SK-N-SH treated with all-trans-retinoic acid at 6 μM for 48 hours (cell line): Measurements from ENCODE around the gene PRMT9.

ENCODE experiments used
- CSRNP3 ChIP-seq: fragments of 250-450 bp; sonication (Bioruptor Pico); IDR thresholded peaks from 2 replicates; pipeline ENCODE4 v1.5.1; 2021; ENCODE audit warnings: mild to moderate bottlenecking, moderate library complexity
- TOX ChIP-seq: fragments of 250-450 bp; sonication (Bioruptor Pico); IDR thresholded peaks from 2 replicates; pipeline ENCODE4 v1.8.0; 2021; ENCODE audit warnings: mild to moderate bottlenecking, moderate library complexity, borderline replicate concordance
- ZNF565 ChIP-seq: fragments of 450-650 bp; formaldehyde crosslinking; conservative IDR thresholded peaks from 2 replicates; pipeline ENCODE4 v1.5.0; 2020; ENCODE audit warnings: low read depth, mild to moderate bottlenecking, moderate library complexity
- ZNF8 ChIP-seq: fragments of 450-650 bp; formaldehyde crosslinking; IDR thresholded peaks from 2 replicates; pipeline ENCODE4 v1.5.0; 2020; ENCODE audit warnings: mild to moderate bottlenecking, moderate library complexity

DNA sequence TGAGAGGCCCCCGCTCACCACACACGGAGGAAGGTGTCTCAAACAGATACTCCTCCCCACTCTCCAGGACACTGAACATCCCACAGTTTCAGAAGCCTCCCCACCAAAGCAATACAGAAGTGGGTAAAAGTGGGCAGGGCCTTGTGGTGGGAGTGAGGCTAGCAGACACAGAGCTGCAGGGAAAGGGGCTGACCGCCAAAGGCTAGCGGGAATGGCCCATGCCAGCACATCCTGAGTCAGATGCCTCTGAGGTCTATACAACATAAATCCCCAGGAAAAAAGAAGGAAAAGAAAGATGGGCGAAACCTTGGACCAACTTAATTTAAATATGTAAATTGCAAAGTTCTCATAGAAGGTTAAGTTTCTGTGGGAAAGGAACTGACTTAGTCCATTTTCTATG is 26.0 kb upstream of the PRMT9 start:
- TF ChIP-seq ZNF8 (CRISPR knock-in tag) (no peak), TOX (CRISPR knock-in tag) (no peak), ZNF565 (no peak), CSRNP3 (CRISPR knock-in tag) (no peak)
